Lower leg skin (tissue), 4 donors: Measurements from ENCODE around the gene ZIM2. TPM values are rescaled to one million over a fixed set of nuclear protein-coding genes. Genes with fewer than 3 reads are reported as not detected.

ENCODE experiments used
- DNase-seq, 2 donors: peaks; one replicate each; pipeline ENCODE4 v3.0.0-alpha.2; 2019; ENCODE audit warnings: low spot score in 2 of 2
- H3K4me3 ChIP-seq: fragments of 200-600 bp; sonication (generic); 2 replicates; pipeline ENCODE4 v1.5.1; 2017; ENCODE audit warnings: mild to moderate bottlenecking, low read depth; ENCODE audit not compliant: poor library complexity, severe bottlenecking
- POLR2A ChIP-seq, 2 donors: fragments of 450-650 bp; IDR thresholded peaks; one replicate each; pipeline ENCODE4 v1.6.1; 2016 to 2017; ENCODE audit warnings: antibody characterized with exemption in 2 of 2, mild to moderate bottlenecking in 1 of 2, moderate library complexity in 1 of 2
- WGBS, 2 donors: methylation state at CpG; one replicate each; pipeline ENCODE4 v1.1.5; 2018; 5-methylcytosine and 5-hydroxymethylcytosine counted together
- intact Hi-C: fragments of 100-400 bp; cut with DNase I; formaldehyde crosslinking; loops from one replicate; pipeline ENCODE4 v1.15.0; 2023; ENCODE audit warnings: low total_unique reads
- total RNA-seq, 4 donors: library from RNA; depleted of rRNA; stranded (reverse); fragments of >200 nt; gene quantifications; one replicate each; pipeline ENCODE4 v1.1.0, GENCODE V29; 2016
- TF ChIP-seq, protein P1 (sequence below), 3 donors: fragments of 450-650 bp; IDR thresholded peaks; one replicate each; pipeline ENCODE4 v1.5.1; 2016; ENCODE audit warnings: antibody characterized with exemption in 3 of 3, mild to moderate bottlenecking in 3 of 3, moderate library complexity in 2 of 3

The ZIM2 gene
- total RNA-seq, 4 donors from 2014 or later = 0.45 TPM; not detected in 3

GRCh38 chr19:56842412-56842811 lies 1.9 kb upstream of the ZIM2 start:
- TF ChIP-seq, protein P1, sequence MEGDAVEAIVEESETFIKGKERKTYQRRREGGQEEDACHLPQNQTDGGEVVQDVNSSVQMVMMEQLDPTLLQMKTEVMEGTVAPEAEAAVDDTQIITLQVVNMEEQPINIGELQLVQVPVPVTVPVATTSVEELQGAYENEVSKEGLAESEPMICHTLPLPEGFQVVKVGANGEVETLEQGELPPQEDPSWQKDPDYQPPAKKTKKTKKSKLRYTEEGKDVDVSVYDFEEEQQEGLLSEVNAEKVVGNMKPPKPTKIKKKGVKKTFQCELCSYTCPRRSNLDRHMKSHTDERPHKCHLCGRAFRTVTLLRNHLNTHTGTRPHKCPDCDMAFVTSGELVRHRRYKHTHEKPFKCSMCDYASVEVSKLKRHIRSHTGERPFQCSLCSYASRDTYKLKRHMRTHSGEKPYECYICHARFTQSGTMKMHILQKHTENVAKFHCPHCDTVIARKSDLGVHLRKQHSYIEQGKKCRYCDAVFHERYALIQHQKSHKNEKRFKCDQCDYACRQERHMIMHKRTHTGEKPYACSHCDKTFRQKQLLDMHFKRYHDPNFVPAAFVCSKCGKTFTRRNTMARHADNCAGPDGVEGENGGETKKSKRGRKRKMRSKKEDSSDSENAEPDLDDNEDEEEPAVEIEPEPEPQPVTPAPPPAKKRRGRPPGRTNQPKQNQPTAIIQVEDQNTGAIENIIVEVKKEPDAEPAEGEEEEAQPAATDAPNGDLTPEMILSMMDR (IDR thresholded peaks at IDR 0.05) = no peak
- TF ChIP-seq POLR2A (IDR thresholded peaks at IDR 0.05) = no peak
- no peak overlapping the region for H3K4me3 ChIP-seq
- intact Hi-C loops = no loop called here
- WGBS, 2 donors = 70 to 78% methylated on average over 1 of the region's 1 CpG
- DNase-seq = no peak

GRCh38 chr19:56841193-56841543 lies 642 bp upstream of the ZIM2 start:
- no peak overlapping the region for H3K4me3 ChIP-seq
- intact Hi-C loops = no loop called here
- no peak for TF ChIP-seq POLR2A (IDR thresholded peaks at IDR 0.05)
- TF ChIP-seq, protein P1 (IDR thresholded peaks at IDR 0.05) = no peak
- WGBS, 2 donors = 36 to 48% methylated on average over 12 of the region's 12 CpGs
- DNase-seq = no peak

GRCh38 chr19:56839652-56840450 lies 675 bp downstream of the ZIM2 start:
- TF ChIP-seq POLR2A (IDR thresholded peaks at IDR 0.05) = no peak
- TF ChIP-seq, protein P1 (IDR thresholded peaks at IDR 0.05) = no peak
- whole genome bisulfite sequencing, 2 donors = 60 to 62% methylated on average over 26 to 38 of the region's 48 CpGs
- peak; percentile 89 to 97 for DNase-seq
- intact Hi-C loops = no loop called here
- H3K4me3 ChIP-seq = peak overlapping the region; percentile 18

- TF ChIP-seq POLR2A (IDR thresholded peaks at IDR 0.05) = no peak
- TF ChIP-seq, protein P1 (IDR thresholded peaks at IDR 0.05) = no peak
- H3K4me3 ChIP-seq = no peak overlapping the region
- intact Hi-C loops = no loop called here
- WGBS, 2 donors = 53 to 54% methylated on average over 34 of the region's 34 CpGs
- DNase-seq = peak; percentile 92 to 97
Observed at GRCh38 chr19:56838909-56839651, 1.4 kb downstream of the ZIM2 start.

DNA sequence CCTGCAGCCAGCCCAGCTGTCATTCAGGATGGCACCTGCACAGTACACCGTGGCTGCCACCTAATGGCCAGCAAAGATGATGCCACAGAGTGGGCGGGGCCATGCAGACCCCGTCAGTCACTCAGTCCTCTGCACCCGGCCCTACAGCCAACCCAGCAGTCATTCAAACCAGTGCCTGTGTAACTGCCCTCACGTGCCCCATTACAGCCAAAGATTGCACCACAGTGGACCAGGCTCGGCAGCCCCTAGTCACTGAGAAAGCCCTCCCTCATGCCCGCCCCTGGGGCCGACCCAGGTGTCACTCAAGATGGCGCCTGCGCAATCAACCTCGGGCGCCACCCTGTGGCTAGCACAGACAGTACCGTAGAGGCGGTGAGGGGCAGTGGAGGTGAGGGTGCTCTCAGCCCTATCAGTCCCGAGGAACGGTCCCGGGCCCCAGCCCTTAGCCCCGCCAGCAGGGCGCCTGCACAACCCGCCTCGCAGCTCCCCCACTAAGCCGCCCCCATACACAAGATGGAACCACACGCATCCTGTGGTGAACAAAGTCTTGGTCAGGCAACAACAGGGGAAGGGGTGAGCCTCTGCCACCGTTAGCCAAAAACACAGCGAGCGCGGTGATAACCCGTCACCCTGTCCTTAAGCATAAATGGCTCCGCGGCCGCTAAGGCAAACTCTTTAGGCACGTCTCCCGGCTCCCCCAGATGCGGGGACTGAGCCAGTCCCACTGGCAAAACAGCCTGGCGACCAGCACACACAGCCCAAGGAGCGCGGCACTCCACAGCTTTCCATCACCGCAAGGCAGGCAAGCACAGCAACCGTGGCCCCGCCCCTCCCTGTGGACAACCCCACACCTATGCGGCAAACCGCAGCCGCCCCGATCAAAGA lies 2.3 kb downstream of the ZIM2 start:
- H3K4me3 ChIP-seq = peak overlapping the region; percentile 8
- TF ChIP-seq, protein P1 (IDR thresholded peaks at IDR 0.05) = no peak
- no peak for TF ChIP-seq POLR2A (IDR thresholded peaks at IDR 0.05)
- WGBS, 2 donors = 45 to 63% methylated on average over 31 to 44 of the region's 44 CpGs
- peak; percentile 25 to 89 for DNase-seq
- intact Hi-C loops = no loop called here
